NCI-H1694 (cell line): ENCODE measurements around the gene MGAT2.
"Not testable (repeated sequence)": the region's sequence is repeated elsewhere in the genome, so short reads cannot be mapped to it uniquely, and the experiment has no call there.

Experiments used
- DNase-seq: peaks from one replicate; lab custom pipeline; 2025; lab: John Stamatoyannopoulos, UW

The MGAT2 gene

GRCh38 chr14:49620182-49621113 is at the start of gene MGAT2, which contains the start of gene RPL36AL:
TSS of gene MGAT2 (plus strand) at chr14:49620799. CDS start at chr14:49621269, 470 bp downstream.
TSS of gene RPL36AL (minus strand) at chr14:49620626. CDS start at chr14:49619104, 1,522 bp downstream.
- DNase-seq, result peak; percentile 93

- DNase-seq, result no peak
Measured at GRCh38 chr14:49574038-49574437, 46.6 kb upstream of the MGAT2 start.

- DNase-seq, result no peak
Measured at GRCh38 chr14:49578141-49578540, 42.5 kb upstream of the MGAT2 start.

GRCh38 chr14:49579841-49580240 is 40.8 kb upstream of the MGAT2 start:
- DNase-seq, result no peak

GRCh38 chr14:49581209-49582112 is 39.1 kb upstream of the MGAT2 start:
- DNase-seq, result no peak

GRCh38 chr14:49582113-49582977 is 38.3 kb upstream of the MGAT2 start:
- no peak for DNase-seq

GRCh38 chr14:49583629-49584028 is 37.0 kb upstream of the MGAT2 start:
- no peak for DNase-seq

GRCh38 chr14:49584058-49584457 is 36.5 kb upstream of the MGAT2 start:
- DNase-seq, result no peak

GRCh38 chr14:49584981-49585640 is 35.5 kb upstream of the MGAT2 start:
- DNase-seq, result not testable (repeated sequence)

GRCh38 chr14:49585803-49586672 is 34.6 kb upstream of the MGAT2 start, which contains the start of gene RPS29:
TSS of gene RPS29 (minus strand) at chr14:49586380. CDS start at chr14:49586346, 34 bp downstream.
- DNase-seq, result peak; percentile 99

GRCh38 chr14:49586673-49587460 is 33.7 kb upstream of the MGAT2 start:
- peak; percentile 86 for DNase-seq

- no peak for DNase-seq
Measured at GRCh38 chr14:49589387-49589786, 31.2 kb upstream of the MGAT2 start.

GRCh38 chr14:49593016-49593415 is 27.6 kb upstream of the MGAT2 start:
- no peak for DNase-seq

- no peak for DNase-seq
Measured at GRCh38 chr14:49594347-49595091, 26.1 kb upstream of the MGAT2 start.

- no peak for DNase-seq
Measured at GRCh38 chr14:49598189-49598484, 22.5 kb upstream of the MGAT2 start.

- peak; percentile 61 for DNase-seq
Measured at GRCh38 chr14:49598485-49599300, 21.9 kb upstream of the MGAT2 start, which contains the start of gene LRR1. TSS of gene LRR1 (plus strand) at chr14:49598940. CDS start at chr14:49599021, 81 bp downstream.

GRCh38 chr14:49607583-49607982 is 13.0 kb upstream of the MGAT2 start:
- DNase-seq, result no peak
